D721Med (cell line): Measurements from ENCODE around the gene AKT3.

Experiments used
- DNase-seq: peaks from one replicate; pipeline ENCODE4 v3.0.0; 2011; ENCODE audit warnings: low spot score; ENCODE audit not compliant: insufficient read length
- FAIRE-seq: peaks from 2 replicates; lab custom pipeline; 2011; peaks lifted over from hg19 to GRCh38; lab: Jason Lieb, UNC
- CTCF ChIP-seq: IDR thresholded peaks from 2 replicates; pipeline ENCODE4 v1.5.1; 2012; ENCODE audit warnings: mild to moderate bottlenecking, control low read depth; ENCODE audit not compliant: insufficient read depth; ENCODE audit errors: missing control alignments

AKT3 gene

GRCh38 chr1:243549791-243550190, 300.3 kb downstream of the AKT3 start:
- FAIRE-seq (peak; percentile 92), DNase-seq (no peak)
- TF ChIP-seq CTCF = no peak

GRCh38 chr1:243549108-243549507, 300.9 kb downstream of the AKT3 start:
- DNase-seq (no peak), FAIRE-seq (no peak)
- TF ChIP-seq CTCF = no peak

GRCh38 chr1:243548516-243548915, 301.5 kb downstream of the AKT3 start:
- DNase-seq = no peak
- no peak for TF ChIP-seq CTCF
- peak; percentile 91 for FAIRE-seq

GRCh38 chr1:243547891-243548290, 302.2 kb downstream of the AKT3 start:
- no peak for TF ChIP-seq CTCF
- DNase-seq (no peak), FAIRE-seq (peak; percentile 89)

- TF ChIP-seq CTCF = no peak
- no peak for FAIRE-seq
Observed at GRCh38 chr1:243546457-243546856, 303.6 kb downstream of the AKT3 start.

GRCh38 chr1:243543501-243543900, 306.5 kb downstream of the AKT3 start:
- DNase-seq (no peak), FAIRE-seq (peak; percentile 89)
- no peak for TF ChIP-seq CTCF

More at GRCh38 chr1:243546457-243546856, 303.6 kb downstream of the AKT3 start:
- DNase-seq = no peak

- TF ChIP-seq CTCF = no peak
- FAIRE-seq (no peak), DNase-seq (no peak)
Observed at GRCh38 chr1:243542739-243543415, 307.2 kb downstream of the AKT3 start.
